ENCODE measurements around the gene CD9.
"Not testable (repeated sequence)": the region's sequence is repeated elsewhere in the genome, so short reads cannot be mapped to it uniquely, and the experiment has no call there.

Gene CD9, protein sequence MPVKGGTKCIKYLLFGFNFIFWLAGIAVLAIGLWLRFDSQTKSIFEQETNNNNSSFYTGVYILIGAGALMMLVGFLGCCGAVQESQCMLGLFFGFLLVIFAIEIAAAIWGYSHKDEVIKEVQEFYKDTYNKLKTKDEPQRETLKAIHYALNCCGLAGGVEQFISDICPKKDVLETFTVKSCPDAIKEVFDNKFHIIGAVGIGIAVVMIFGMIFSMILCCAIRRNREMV
- total RNA-seq: 0 to 1.3 reads per million in 2 donors

DNA sequence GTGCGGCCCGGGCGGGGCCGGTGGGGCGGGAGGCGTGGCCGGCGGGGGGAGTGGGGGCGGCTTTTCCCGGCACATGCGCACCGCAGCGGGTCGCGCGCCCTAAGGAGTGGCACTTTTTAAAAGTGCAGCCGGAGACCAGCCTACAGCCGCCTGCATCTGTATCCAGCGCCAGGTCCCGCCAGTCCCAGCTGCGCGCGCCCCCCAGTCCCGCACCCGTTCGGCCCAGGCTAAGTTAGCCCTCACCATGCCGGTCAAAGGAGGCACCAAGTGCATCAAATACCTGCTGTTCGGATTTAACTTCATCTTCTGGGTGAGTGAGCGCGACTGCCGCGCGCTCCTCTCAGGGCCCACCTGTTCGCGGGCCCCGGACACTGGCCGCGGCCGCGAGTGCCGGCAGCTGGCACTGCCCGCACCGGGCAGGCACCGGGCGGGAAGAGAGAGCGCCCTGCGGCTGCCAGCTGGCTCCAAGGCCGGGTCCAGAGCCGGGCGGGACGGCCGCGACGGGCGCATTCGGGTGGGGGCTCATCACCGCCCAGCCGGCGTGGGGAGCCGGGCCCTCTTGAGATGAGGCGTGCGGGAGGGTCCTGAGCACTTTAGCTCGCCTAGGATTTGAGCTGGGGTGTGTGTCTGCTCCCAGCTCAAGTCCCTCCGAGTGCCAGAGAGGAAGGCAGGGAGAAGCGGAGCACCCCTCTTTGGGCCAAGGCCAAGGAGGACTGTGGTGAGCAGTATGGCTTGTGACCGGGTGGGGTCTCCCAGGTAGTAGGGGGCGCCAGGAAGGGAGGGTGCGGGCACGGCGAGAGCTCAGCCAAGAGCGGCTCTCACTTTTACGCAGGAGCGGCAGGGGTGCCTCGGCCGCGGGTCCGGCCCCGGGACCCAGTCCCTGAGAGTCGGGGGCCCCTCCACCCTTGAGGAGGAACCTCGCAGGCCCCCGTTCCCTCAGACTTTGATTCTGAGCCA is at the start of gene CD9:
Gene CD9, plus strand, starts transcription at position 145 of the 957 bp plus-strand sequence. Its CDS starts 100 bp downstream, at position 245.
- DNase-seq: peak in 1 of 5 experiments; percentile 10

DNA sequence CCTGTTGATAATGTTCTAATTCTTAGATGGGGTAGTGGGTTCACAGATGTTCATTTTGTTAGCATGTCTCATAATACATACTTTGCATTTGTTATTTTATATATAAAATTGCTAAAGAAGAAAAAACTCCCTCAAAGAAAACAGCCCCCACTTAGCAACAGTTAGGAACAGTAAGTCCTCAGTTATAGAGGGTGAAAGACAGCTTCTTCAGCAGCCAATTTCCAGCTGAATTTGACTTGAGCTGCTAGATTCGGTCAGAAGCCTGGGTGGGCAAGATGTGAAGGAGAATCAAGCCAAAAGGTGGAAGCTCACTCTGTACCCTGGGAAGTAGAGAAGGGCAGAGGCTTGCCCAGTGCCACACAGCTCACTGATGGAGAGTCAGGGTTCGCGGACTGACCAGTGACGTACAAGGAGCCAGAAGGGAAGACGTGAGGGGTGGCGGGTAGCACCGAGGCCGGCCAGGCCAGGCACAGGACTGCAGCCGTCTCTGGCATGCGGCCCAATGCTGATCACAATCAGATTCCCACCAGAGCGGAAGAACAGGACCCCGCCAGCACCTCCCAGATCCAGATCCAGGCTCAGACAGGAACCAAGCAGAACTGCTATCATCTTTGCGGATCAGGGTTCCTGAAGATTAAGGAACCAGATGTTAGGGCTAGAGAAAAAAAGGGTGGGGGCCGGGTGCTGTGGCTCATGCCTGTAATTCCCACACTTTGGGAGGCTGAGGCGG is 45.3 kb upstream of the CD9 start:
- DNase-seq: no peak

GRCh38 chr12:6157482-6157881 is 42.7 kb upstream of the CD9 start:
- DNase-seq: no peak

DNA sequence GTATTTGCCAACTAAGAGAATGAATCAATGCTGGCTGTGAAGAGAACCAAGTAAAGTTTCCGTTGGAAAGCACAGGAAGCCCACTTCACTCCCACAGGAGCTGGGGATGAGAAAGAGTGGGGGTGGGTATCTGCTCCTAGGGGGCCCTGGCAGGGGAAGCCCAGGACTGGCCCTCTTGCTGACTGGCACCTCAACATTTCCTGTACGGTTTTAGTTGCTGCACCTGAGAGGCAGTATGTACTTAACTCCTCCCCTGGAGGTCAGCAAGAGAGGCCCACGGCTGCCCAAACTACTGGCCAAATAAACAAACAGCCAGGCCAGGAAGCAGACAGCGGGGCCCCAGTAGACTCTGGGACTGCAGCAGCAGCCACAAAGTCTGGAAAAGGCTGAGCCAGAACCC is 41.9 kb upstream of the CD9 start:
- no peak for DNase-seq

- DNase-seq: no peak
These were observed 41.5 kb upstream of the CD9 start for GRCh38 chr12:6158749-6159148.

DNA sequence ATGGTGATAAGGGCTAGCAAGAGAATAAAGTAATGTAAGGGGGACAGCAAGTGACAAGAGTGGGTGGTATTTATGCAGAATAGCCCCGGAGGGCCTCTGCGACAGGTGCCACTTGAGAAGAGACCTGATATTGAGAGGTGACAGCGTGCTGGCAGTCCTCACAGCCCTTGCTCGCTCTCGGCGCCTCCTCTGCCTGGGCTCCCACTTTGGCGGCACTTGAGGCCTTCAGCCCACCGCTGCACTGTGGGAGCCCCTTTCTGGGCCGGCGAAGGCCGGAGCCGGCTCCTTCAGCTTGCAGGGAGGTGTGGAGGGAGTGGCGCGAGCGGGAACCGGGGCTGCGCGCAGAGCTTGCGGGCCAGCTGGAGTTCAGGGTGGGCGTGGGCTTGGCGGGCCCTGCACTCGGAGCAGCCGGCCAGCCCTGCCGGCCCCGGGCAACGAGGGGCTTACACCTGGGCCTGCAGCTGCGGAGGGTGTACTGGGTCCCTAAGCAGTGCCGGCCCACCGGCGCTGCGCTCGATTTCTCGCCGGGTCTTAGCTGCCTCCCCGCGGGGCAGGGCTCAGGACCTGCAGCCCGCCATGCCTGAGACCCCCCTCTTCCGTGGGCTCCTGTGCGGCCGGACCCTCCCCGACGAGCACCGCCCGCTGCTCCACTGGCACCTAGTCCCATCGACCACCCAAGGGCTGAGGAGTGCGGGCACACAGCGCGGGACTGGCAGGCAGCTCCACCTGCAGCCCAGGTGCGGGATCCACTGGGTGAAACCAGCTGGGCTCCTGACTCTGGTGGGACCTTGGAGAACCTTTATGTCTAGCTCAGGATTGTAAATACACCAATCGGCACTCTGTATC is 40.8 kb upstream of the CD9 start:
- not testable (repeated sequence) for DNase-seq

DNA sequence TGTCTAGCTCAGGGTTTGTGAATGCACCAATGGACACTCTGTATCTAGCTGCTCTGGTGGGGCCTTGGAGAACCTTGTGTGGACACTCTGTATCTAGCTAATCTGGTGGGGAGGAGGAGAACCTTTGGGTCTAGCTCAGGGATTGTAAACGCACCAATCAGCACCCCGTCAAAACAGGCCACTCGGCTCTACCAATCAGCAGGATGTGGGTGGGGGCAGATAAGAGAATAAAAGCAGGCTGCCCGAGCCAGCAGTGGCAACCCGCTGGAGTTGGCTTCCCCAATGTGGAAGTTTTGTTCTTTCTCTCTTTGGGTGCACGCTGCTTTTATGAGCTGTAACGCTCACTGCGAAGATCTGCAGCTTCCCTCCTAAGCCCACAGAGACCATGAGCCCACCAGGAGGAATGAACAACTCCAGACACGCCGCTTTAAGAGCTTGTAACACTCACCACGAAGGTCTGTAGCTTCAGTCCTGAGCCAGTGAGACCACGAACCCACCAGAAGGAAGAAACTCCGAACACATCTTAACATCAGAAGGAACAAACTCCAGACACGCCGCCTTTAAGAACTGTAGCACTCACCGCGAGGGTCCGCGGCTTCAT is 40.1 kb upstream of the CD9 start:
- DNase-seq: not testable (repeated sequence)

GRCh38 chr12:6161124-6161882 is 38.9 kb upstream of the CD9 start:
- no peak for DNase-seq

DNA sequence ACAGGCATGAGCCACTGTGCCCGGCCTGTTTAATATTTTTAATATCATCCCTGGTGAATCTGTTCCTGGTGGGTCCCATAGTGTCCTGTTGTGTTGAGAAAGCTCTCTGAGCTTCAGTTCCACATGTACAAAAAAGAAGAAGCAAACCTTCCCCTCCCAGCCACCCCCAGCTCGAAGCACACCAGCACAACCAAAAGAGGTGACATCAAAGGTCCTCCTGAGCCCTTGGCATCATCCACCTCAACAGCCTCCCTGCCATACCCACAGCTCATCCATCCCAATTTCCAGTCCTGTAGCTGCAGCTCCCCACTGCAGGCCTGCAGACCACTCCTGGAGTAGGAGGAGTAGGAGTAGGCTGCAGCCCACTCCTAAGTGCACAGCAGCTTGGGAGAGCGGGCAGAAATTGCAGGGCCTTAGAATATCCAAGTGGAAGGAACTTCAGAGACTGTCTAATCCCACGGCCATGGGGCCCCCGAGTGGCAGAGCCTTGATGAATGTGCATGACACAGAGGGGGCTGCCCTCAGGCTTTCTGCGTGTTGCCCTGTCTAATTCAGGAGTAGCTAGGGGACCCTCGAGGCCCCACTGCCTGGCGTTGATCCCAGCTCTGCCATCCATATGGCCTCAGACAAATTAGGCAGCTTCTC is 36.7 kb upstream of the CD9 start:
- no peak for DNase-seq

DNA sequence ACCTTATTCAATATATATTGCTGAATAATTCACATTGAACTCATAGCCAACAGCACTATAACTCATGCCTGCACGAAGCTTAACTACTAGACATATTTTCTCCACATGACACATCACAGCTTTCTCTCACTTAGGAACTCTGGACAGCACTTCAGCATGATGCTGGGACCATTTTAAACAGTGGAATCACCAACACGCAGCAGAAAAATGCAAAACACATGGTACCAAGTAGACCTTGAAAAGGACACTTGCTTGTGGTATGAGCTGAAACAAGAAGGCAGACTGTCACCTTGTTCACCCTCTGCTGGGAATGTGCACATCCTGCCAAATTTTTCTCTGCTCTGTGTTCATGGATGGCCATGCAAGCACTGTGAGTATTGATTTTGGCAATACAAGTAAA is 34.8 kb upstream of the CD9 start:
- DNase-seq: no peak

DNA sequence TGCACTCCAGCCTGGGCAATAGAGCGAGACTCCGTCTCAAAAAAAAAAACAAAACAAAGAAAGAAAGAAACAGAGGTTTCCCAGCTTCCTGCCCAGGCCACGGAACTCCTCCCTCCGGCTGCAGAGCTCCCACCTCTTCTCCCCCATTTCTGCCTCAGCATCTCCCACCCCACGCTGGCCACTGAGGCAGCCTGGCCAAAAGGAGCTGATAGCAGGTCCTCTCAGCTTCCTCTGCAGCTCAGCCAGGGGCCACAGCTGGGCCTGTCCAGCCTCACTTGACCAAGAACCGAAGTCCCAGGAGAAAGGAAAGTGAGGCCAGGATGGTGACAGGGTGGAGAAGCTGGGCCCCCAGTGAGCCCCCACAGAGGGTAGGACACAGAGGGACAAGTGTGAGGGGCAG is 33.4 kb upstream of the CD9 start:
- no peak for DNase-seq

GRCh38 chr12:6167327-6168280 is 32.6 kb upstream of the CD9 start:
- DNase-seq: peak in 1 of 5 experiments; percentile 4

DNA sequence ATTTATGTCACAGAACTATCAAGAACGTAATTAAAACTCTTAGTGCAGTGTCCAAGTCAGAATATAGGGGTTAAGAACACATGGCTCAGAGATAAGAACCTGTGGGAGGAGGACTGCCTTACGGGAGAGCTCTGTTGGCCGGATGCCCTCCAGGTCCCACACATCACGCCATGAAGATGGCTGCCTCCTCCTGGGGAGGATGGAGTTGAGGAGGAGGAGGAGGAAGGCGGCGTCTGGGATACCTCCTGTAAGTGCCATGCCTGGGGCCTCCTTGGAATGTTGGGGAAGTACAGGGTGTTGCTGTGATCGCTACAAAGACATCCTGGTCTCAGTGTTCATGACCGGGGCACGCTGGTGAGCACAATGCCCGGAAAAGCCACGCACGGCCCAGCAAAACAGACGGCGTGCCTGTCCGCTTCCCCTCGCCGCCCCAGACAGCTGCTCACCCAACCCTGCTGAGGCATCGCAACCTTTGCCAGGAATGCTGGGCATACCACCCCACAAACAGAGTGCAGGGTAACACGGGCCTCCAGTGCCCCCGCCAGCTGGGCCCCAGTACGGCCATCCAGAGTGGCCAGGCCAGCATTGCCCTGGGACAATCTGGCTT is 28.7 kb upstream of the CD9 start:
- no peak for DNase-seq

GRCh38 chr12:6172086-6172485 is 28.1 kb upstream of the CD9 start:
- no peak for DNase-seq

DNA sequence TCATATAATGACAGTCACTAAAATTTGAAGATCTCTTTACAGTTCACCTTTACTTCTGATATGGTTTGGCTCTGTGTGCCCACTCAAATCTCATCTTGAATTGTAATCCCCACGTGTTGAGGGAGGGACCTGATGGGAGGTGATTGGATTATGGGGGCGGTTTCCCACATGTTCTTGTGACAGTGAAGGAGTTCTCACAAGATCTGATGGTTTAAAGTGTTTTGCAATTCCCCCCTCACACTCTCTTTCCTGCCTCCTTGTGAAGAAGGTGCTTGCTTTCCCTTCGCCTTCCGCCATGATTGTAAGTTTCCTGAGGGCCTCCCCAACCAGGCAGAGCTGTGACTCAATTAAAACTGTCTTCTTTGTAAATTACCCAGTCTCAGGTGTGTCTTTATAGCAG is 27.3 kb upstream of the CD9 start:
- DNase-seq: no peak

DNA sequence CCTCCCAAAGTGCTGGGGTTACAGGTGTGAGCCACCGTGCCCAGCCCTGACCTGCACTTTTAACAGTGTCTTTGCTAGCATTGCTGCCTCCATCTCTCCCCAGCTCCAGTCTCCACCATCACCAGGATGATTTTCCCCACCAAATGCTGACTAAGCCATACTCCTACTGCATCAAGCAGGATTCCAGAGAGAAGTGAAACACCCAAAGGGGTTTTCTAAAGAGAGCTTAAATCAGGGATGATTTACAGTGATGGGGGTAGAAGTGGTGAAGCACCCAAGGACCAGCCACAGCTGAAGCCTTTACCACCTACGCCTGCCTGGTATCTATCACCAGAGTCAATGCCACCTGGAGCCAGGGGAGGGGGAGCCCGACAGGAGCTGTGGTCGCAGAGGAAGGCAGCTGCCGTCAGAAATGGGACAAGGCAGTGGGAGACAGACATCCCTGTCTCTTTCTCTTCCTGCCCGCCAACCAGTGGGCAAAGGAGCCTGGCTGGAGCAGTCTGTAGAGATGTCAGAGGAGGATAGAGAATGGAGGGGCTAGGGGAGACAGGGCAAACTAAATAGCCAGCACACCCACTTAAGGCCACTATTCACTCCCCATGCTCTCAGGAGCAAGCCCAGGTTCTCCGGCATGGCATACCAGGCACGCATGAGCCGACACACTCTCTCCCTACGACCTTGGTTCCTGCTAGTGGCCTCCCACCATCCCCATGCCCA is 22.4 kb upstream of the CD9 start:
- no peak for DNase-seq

DNA sequence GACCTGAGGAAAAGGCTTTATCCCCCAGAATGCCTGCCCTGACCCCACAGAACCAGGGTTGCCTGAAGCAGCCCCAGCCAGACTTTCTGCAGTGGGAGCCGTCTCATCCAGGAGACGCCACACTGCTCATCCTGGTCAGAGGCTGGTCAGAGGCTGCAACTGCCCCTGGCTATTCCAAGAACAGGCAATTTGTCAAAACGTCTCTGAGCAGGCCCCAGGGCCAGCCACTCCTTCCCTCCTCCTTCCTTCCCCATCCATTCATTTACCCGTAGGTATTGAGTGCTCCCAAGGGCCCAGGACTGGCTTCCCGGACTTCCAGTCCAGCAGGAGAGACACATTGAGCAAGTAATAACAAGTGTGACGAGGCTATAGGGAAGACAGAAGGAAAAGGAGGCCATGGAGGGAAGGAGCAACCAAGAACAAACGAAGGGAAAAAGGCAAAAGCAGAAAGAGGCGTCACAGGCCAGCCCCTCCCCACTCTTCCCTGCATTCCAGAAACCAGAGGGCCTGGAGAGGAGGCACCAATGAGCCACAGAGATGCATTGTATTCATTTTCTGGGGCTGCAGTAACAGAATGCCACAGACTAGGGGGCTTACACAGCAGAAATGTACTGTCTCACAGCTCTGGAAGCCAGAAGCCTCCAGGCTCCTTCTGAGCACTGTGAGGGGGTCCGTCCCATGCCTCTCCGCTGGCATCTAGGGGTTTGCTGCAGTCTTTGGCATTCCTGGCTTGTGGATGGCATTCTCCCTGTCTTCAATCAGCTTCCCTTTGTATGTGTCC is 21.0 kb upstream of the CD9 start:
- no peak for DNase-seq

Data from T-helper 2 cell (primary cell).